HG02885 (cell line): ENCODE results near the gene TRAF5.
A peak's percentile ranks its signal among the peaks of the same experiment; 100 is the strongest.

ENCODE experiments used
- ATAC-seq: cut with Tn5 transposase; IDR thresholded peaks from one replicate; pipeline ENCODE4 v1.9.1; 2021; ENCODE audit warnings: mild to moderate bottlenecking; ENCODE audit not compliant: unreplicated experiment, poor library complexity

The TRAF5 gene

GRCh38 chr1:211416246-211416627 is 89.6 kb downstream of the TRAF5 start:
- peak; percentile 59 for ATAC-seq

GRCh38 chr1:211416628-211417323 is 90.1 kb downstream of the TRAF5 start:
- ATAC-seq = peak; percentile 50

- no peak for ATAC-seq
Observed at GRCh38 chr1:211420389-211420788, 93.8 kb downstream of the TRAF5 start.

GRCh38 chr1:211420845-211421454 is 94.3 kb downstream of the TRAF5 start:
- no peak for ATAC-seq

- no peak for ATAC-seq
Observed at GRCh38 chr1:211424018-211424417, 97.4 kb downstream of the TRAF5 start.
